ENCODE measurements around the gene ADARB1. TPM values are rescaled to one million over a fixed set of nuclear protein-coding genes. Genes with fewer than 3 reads are reported as not detected.

ADARB1 gene
- polyA plus RNA-seq, 4 donors = 14.9 to 20.0 (median 18.4) TPM

- no peak for DNase-seq (ENCODE audit: low read depth in 4 of 4, low spot score in 2 of 4)
Observed at GRCh38 chr21:45220714-45221490, 146.5 kb downstream of the ADARB1 start.

GRCh38 chr21:45222001-45222400, 147.6 kb downstream of the ADARB1 start:
- DNase-seq (ENCODE audit: low read depth in 4 of 4, low spot score in 2 of 4) = no peak

GRCh38 chr21:45223236-45224185, 149.1 kb downstream of the ADARB1 start:
- DNase-seq (ENCODE audit: low read depth in 4 of 4, low spot score in 2 of 4) = no peak

GRCh38 chr21:45224189-45224938, 150.0 kb downstream of the ADARB1 start:
- DNase-seq (ENCODE audit: low read depth in 4 of 4, low spot score in 2 of 4) = no peak

GRCh38 chr21:45225041-45225740, 150.8 kb downstream of the ADARB1 start:
- DNase-seq (ENCODE audit: low read depth in 4 of 4, low spot score in 2 of 4) = no peak

GRCh38 chr21:45225741-45226327, 151.5 kb downstream of the ADARB1 start:
- no peak for DNase-seq (ENCODE audit: low read depth in 4 of 4, low spot score in 2 of 4)

- DNase-seq (ENCODE audit: low read depth in 4 of 4, low spot score in 2 of 4) = no peak
Observed at GRCh38 chr21:45226540-45227326, 152.4 kb downstream of the ADARB1 start.

GRCh38 chr21:45227735-45228134, 153.4 kb downstream of the ADARB1 start:
- DNase-seq (ENCODE audit: low read depth in 4 of 4, low spot score in 2 of 4) = no peak

GRCh38 chr21:45228171-45228641, 153.8 kb downstream of the ADARB1 start:
- no peak for DNase-seq (ENCODE audit: low read depth in 4 of 4, low spot score in 2 of 4)

- no peak for DNase-seq (ENCODE audit: low read depth in 4 of 4, low spot score in 2 of 4)
Observed at GRCh38 chr21:45228656-45229240, 154.4 kb downstream of the ADARB1 start.

- no peak for DNase-seq (ENCODE audit: low read depth in 4 of 4, low spot score in 2 of 4)
Observed at GRCh38 chr21:45231705-45232104, 157.3 kb downstream of the ADARB1 start.

- DNase-seq (ENCODE audit: low read depth in 4 of 4, low spot score in 2 of 4) = no peak
Observed at GRCh38 chr21:45234127-45234526, 159.7 kb downstream of the ADARB1 start.

GRCh38 chr21:45234965-45235364, 160.6 kb downstream of the ADARB1 start:
- no peak for DNase-seq (ENCODE audit: low read depth in 4 of 4, low spot score in 2 of 4)

- DNase-seq (ENCODE audit: low read depth in 4 of 4, low spot score in 2 of 4) = no peak
Observed at GRCh38 chr21:45235488-45235887, 161.1 kb downstream of the ADARB1 start.

- DNase-seq (ENCODE audit: low read depth in 4 of 4, low spot score in 2 of 4) = no peak
Observed at GRCh38 chr21:45236481-45236880, 162.1 kb downstream of the ADARB1 start.

GRCh38 chr21:45237401-45237800, 163.0 kb downstream of the ADARB1 start:
- no peak for DNase-seq (ENCODE audit: low read depth in 4 of 4, low spot score in 2 of 4)

- no peak for DNase-seq (ENCODE audit: low read depth in 4 of 4, low spot score in 2 of 4)
Observed at GRCh38 chr21:45241357-45241756, 167.0 kb downstream of the ADARB1 start.

- no peak for DNase-seq (ENCODE audit: low read depth in 4 of 4, low spot score in 2 of 4)
Observed at GRCh38 chr21:45243603-45244002, 169.2 kb downstream of the ADARB1 start.
